MM.1S (cell line): Measurements from ENCODE around the gene MPI.

ENCODE experiments used
- DNase-seq: peaks from one replicate; pipeline ENCODE4 v3.0.0-alpha.2; 2015
- H2AFZ ChIP-seq: fragments of 300-600 bp; sonication (generic); 2 replicates; pipeline ENCODE4 v1.6.0; 2016; ENCODE audit warnings: antibody characterized with exemption, low read length
- H3F3A ChIP-seq: fragments of 300-600 bp; sonication (generic); 2 replicates; pipeline ENCODE4 v1.6.1; 2016; ENCODE audit warnings: mild to moderate bottlenecking, antibody characterized with exemption, low read length, moderate library complexity, mixed read lengths; ENCODE audit not compliant: insufficient read depth
- H3K27ac ChIP-seq: fragments of 300-600 bp; sonication (generic); 2 replicates; pipeline ENCODE4 v1.5.1; 2016; ENCODE audit warnings: mild to moderate bottlenecking, low read length
- H3K27me3 ChIP-seq: fragments of 300-600 bp; sonication (generic); replicated peaks from 2 replicates; pipeline ENCODE4 v1.6.0; 2016; ENCODE audit warnings: low read length; ENCODE audit not compliant: insufficient read depth
- H3K36me3 ChIP-seq: fragments of 300-600 bp; sonication (generic); replicated peaks from 2 replicates; pipeline ENCODE4 v1.6.1; 2016; ENCODE audit warnings: mild to moderate bottlenecking, low read length, mixed read lengths; ENCODE audit not compliant: insufficient read depth
- H3K4me1 ChIP-seq: fragments of 300-600 bp; sonication (generic); 2 replicates; pipeline ENCODE4 v1.6.1; 2016; ENCODE audit warnings: low read length, mixed read lengths
- H3K4me2 ChIP-seq: fragments of 300-600 bp; sonication (generic); 2 replicates; pipeline ENCODE4 v1.6.0; 2016; ENCODE audit warnings: low read depth, low read length
- H3K4me3 ChIP-seq: fragments of 300-600 bp; sonication (generic); 2 replicates; pipeline ENCODE4 v1.5.1; 2016; ENCODE audit warnings: low read length, mixed read lengths
- H3K79me2 ChIP-seq: fragments of 300-600 bp; sonication (generic); 2 replicates; pipeline ENCODE4 v1.6.1; 2016; ENCODE audit warnings: mixed run types, low read length, mixed read lengths
- H3K9ac ChIP-seq: fragments of 300-600 bp; sonication (generic); 2 replicates; pipeline ENCODE4 v1.6.1; 2016; ENCODE audit warnings: low read length, mixed read lengths
- H3K9me2 ChIP-seq: fragments of 300-600 bp; sonication (generic); replicated peaks from 2 replicates; pipeline ENCODE4 v1.6.1; 2016; ENCODE audit warnings: mild to moderate bottlenecking, low read length, mixed read lengths; ENCODE audit not compliant: insufficient read depth
- H3K9me3 ChIP-seq: fragments of 300-600 bp; sonication (generic); replicated peaks from 2 replicates; pipeline ENCODE4 v1.6.1; 2016; ENCODE audit warnings: mild to moderate bottlenecking, low read length, mixed read lengths; ENCODE audit not compliant: insufficient read depth
- H4K20me1 ChIP-seq: fragments of 300-600 bp; sonication (generic); 2 replicates; pipeline ENCODE4 v1.6.1; 2016; ENCODE audit warnings: mild to moderate bottlenecking, low read length, moderate library complexity, mixed read lengths; ENCODE audit not compliant: insufficient read depth
- CTCF ChIP-seq: fragments of 300-600 bp; sonication (generic); IDR thresholded peaks from 2 replicates; pipeline ENCODE4 v1.5.1; 2016; ENCODE audit warnings: antibody characterized with exemption, low read length, mixed read lengths
- EZH2 ChIP-seq: fragments of 300-600 bp; sonication (generic); optimal IDR thresholded peaks from 2 replicates; pipeline ENCODE3; 2017; ENCODE audit warnings: low read depth, mild to moderate bottlenecking, antibody characterized with exemption, low read length, mixed read lengths
- EZH2phosphoT487 ChIP-seq: fragments of 300-600 bp; sonication (generic); IDR thresholded peaks from 2 replicates; pipeline ENCODE4 v1.6.1; 2018; ENCODE audit warnings: antibody characterized with exemption, low read length

The MPI gene

GRCh38 chr15:74891469-74891868 is 1.6 kb downstream of the MPI start:
- no peaks in the 10 kb centered on the region for H4K20me1 ChIP-seq
- no peak overlapping the region for H3K4me3 ChIP-seq
- H3K9ac ChIP-seq = no peak overlapping the region
- no peaks in the 10 kb centered on the region for H3K27me3 ChIP-seq
- H3K36me3 ChIP-seq = no peaks in the 10 kb centered on the region
- H3K9me2 ChIP-seq = no peaks in the 10 kb centered on the region
- H3K9me3 ChIP-seq = no peaks in the 10 kb centered on the region
- no peak for DNase-seq
- H3K27ac ChIP-seq = no peak overlapping the region
- H3F3A ChIP-seq = no peaks in the 10 kb centered on the region
- TF ChIP-seq CTCF (no peak), EZH2 (no peak), EZH2phosphoT487 (no peak)
- H3K79me2 ChIP-seq = peaks cover 9% of the 10 kb centered on the region; the same call in 1 of the 2 replicates
- peaks cover 26% of the 10 kb centered on the region for H3K4me1 ChIP-seq
- H3K4me2 ChIP-seq = no peak overlapping the region
- no peak overlapping the region for H2AFZ ChIP-seq

GRCh38 chr15:74892313-74892712 is 2.5 kb downstream of the MPI start:
- Histone ChIP-seq H3K4me1 (peaks cover 26% of the 10 kb centered on the region), H3K4me3 (no peak overlapping the region), H4K20me1 (no peaks in the 10 kb centered on the region), H3K27ac (peak overlapping the region; percentile 53; the same call in 1 of the 2 replicates), H2AFZ (no peak overlapping the region), H3F3A (no peaks in the 10 kb centered on the region), H3K4me2 (no peak overlapping the region), H3K36me3 (no peaks in the 10 kb centered on the region), H3K79me2 (peaks cover 9% of the 10 kb centered on the region; the same call in 1 of the 2 replicates), H3K9ac (no peak overlapping the region), H3K9me2 (no peaks in the 10 kb centered on the region), H3K27me3 (no peaks in the 10 kb centered on the region), H3K9me3 (no peaks in the 10 kb centered on the region)
- DNase-seq = no peak
- TF ChIP-seq EZH2phosphoT487 = no peak
- no peak for TF ChIP-seq CTCF
- TF ChIP-seq EZH2 = no peak

- Histone ChIP-seq H2AFZ (no peak overlapping the region), H3K36me3 (no peaks in the 10 kb centered on the region), H3K27ac (peak overlapping the region; percentile 53; the same call in 1 of the 2 replicates), H3K9me3 (no peaks in the 10 kb centered on the region), H3K9me2 (no peaks in the 10 kb centered on the region), H3K4me1 (peaks cover 26% of the 10 kb centered on the region), H3K27me3 (no peaks in the 10 kb centered on the region), H3K79me2 (peaks cover 9% of the 10 kb centered on the region; the same call in 1 of the 2 replicates), H3K4me3 (no peak overlapping the region), H3K4me2 (no peak overlapping the region), H3K9ac (no peak overlapping the region), H3F3A (no peaks in the 10 kb centered on the region), H4K20me1 (no peaks in the 10 kb centered on the region)
- DNase-seq = no peak
- TF ChIP-seq EZH2 (no peak), CTCF (no peak), EZH2phosphoT487 (no peak)
Observed at GRCh38 chr15:74892931-74893330, 3.1 kb downstream of the MPI start.
